ENCODE results near the gene SPHK1.

The SPHK1 gene

DNA sequence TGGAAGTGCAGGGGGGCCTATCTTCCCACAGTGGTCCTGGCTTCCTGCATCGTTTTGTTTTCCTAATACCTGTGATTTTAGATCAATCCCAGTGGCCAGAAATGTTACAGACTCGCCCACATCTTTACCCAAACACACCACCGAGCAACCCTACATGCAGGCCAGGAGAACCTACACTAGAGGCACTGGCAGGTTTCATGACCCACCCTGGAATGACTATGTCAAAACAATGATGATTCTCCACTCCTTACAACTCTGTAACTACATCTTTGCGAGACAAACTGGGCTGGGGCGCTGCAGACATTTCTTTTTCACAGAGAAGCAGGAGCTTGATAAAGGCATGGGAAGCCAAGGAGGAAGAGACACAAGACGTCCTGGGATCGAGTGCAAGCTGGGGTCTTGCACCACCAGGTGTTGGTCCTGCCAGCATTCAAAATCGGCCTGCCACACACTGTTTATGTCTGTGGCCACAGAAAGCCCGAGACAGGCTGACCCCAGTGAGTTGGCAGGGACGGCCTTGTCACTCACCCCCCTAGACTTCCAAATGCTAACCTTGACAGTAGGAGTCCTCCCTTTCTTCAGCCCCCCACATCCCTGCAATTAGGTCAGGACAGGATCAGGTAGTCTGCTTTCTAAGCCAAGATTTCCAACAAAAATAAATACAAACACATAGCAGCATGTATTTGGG lies 36.1 kb downstream of the SPHK1 start:
- H3K4me3 ChIP-seq (ENCODE audit: low read depth, low read length): no peak overlapping the region
- no peak overlapping the region for H4K12ac ChIP-seq (ENCODE audit: low read depth, low read length)
- no peak overlapping the region for H4K8ac ChIP-seq (ENCODE audit: low read depth, low read length)
- DNase-seq: no peak
- no peak overlapping the region for H2BK5ac ChIP-seq (ENCODE audit: low read depth, low read length, poor library complexity)
- no peak overlapping the region for H3K4me2 ChIP-seq (ENCODE audit: low read length)
- no peaks in the 10 kb centered on the region for H3K79me2 ChIP-seq (ENCODE audit: control insufficient read depth, insufficient read depth, low read length, poor library complexity)
- H2AFZ ChIP-seq (ENCODE audit: insufficient read depth, low read length, poor library complexity): no peak overlapping the region
- no peak overlapping the region for H2AK5ac ChIP-seq (ENCODE audit: low read length)
- H3K4ac ChIP-seq (ENCODE audit: low read depth, low read length): no peak overlapping the region
- H3K79me1 ChIP-seq (ENCODE audit: low read length): no peaks in the 10 kb centered on the region
- H2BK120ac ChIP-seq (ENCODE audit: insufficient read depth, low read length, poor library complexity): no peak overlapping the region
- H3K4me1 ChIP-seq (ENCODE audit: control insufficient read depth in 1 of 2, insufficient read depth in 2 of 2, low read length in 2 of 2): no peaks in the 10 kb centered on the region
- no peaks in the 10 kb centered on the region for H3K27me3 ChIP-seq (ENCODE audit: insufficient read depth, low read length)
- peaks cover 2% of the 10 kb centered on the region for H3K9me3 ChIP-seq (ENCODE audit: insufficient read depth, low read depth, low read length)
- no CpG with 5 or more reads among the region's 10 CpGs for WGBS (ENCODE audit: extremely low coverage, insufficient coverage, insufficient read length)
- H3K27ac ChIP-seq (ENCODE audit: low read depth, low read length): no peak overlapping the region
- H2BK12ac ChIP-seq (ENCODE audit: low read length): no peak overlapping the region
- H3K18ac ChIP-seq (ENCODE audit: low read length): no peak overlapping the region
- H3K9ac ChIP-seq (ENCODE audit: low read length): no peak overlapping the region
- no peak overlapping the region for H3K23ac ChIP-seq (ENCODE audit: low read length)
- no peak overlapping the region for H3K14ac ChIP-seq (ENCODE audit: low read length)
- H4K91ac ChIP-seq (ENCODE audit: low read depth, low read length): no peak overlapping the region
- H3K36me3 ChIP-seq (ENCODE audit: control insufficient read depth in 1 of 2, insufficient read depth in 2 of 2, low read length in 2 of 2): no peaks in the 10 kb centered on the region

GRCh38 chr17:76421044-76421407 lies 36.6 kb downstream of the SPHK1 start:
- Histone ChIP-seq H2AFZ (ENCODE audit: insufficient read depth, low read length, poor library complexity) (no peak overlapping the region), H4K91ac (ENCODE audit: low read depth, low read length) (no peak overlapping the region), H3K27ac (ENCODE audit: low read depth, low read length) (no peak overlapping the region), H3K36me3 (ENCODE audit: control insufficient read depth in 1 of 2, insufficient read depth in 2 of 2, low read length in 2 of 2) (no peaks in the 10 kb centered on the region), H3K4ac (ENCODE audit: low read depth, low read length) (no peak overlapping the region), H3K27me3 (ENCODE audit: insufficient read depth, low read length) (no peaks in the 10 kb centered on the region), H2BK12ac (ENCODE audit: low read length) (no peak overlapping the region), H3K4me1 (ENCODE audit: control insufficient read depth in 1 of 2, insufficient read depth in 2 of 2, low read length in 2 of 2) (no peaks in the 10 kb centered on the region), H4K8ac (ENCODE audit: low read depth, low read length) (no peak overlapping the region), H3K23ac (ENCODE audit: low read length) (no peak overlapping the region), H3K4me2 (ENCODE audit: low read length) (no peak overlapping the region), H3K9ac (ENCODE audit: low read length) (no peak overlapping the region), H3K79me1 (ENCODE audit: low read length) (no peaks in the 10 kb centered on the region), H2BK5ac (ENCODE audit: low read depth, low read length, poor library complexity) (no peak overlapping the region), H3K14ac (ENCODE audit: low read length) (no peak overlapping the region), H2BK120ac (ENCODE audit: insufficient read depth, low read length, poor library complexity) (no peak overlapping the region), H4K12ac (ENCODE audit: low read depth, low read length) (no peak overlapping the region), H3K4me3 (ENCODE audit: low read depth, low read length) (no peak overlapping the region), H3K9me3 (ENCODE audit: insufficient read depth, low read depth, low read length) (peaks cover 2% of the 10 kb centered on the region), H2AK5ac (ENCODE audit: low read length) (no peak overlapping the region), H3K18ac (ENCODE audit: low read length) (no peak overlapping the region), H3K79me2 (ENCODE audit: control insufficient read depth, insufficient read depth, low read length, poor library complexity) (no peaks in the 10 kb centered on the region)
- no peak for DNase-seq
- WGBS (ENCODE audit: extremely low coverage, insufficient coverage, insufficient read length): no CpG with 5 or more reads among the region's 7 CpGs

DNA sequence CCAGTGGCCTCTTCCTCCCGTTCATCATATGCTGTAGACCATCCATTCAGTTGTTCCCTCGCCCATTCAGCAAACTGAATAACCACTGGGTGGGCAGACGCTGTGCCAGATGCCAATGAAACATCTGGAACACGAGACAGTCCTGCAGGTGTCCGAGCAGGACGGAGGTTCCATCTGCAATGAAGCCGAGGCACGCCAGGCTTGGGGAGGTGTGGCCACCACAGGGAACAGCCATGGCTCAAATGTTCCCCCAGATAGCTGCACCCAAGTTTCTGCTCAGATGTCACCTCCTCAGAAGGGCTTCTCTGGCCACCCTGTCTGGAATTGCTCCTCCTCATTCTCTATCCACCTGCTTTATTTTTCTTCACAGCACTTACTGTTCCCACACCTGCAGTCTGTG lies 38.0 kb downstream of the SPHK1 start:
- Histone ChIP-seq H3K79me2 (ENCODE audit: control insufficient read depth, insufficient read depth, low read length, poor library complexity) (no peaks in the 10 kb centered on the region), H3K4me3 (ENCODE audit: low read depth, low read length) (no peak overlapping the region), H2BK5ac (ENCODE audit: low read depth, low read length, poor library complexity) (no peak overlapping the region), H4K91ac (ENCODE audit: low read depth, low read length) (no peak overlapping the region), H3K79me1 (ENCODE audit: low read length) (no peaks in the 10 kb centered on the region), H3K4me1 (ENCODE audit: control insufficient read depth in 1 of 2, insufficient read depth in 2 of 2, low read length in 2 of 2) (no peaks in the 10 kb centered on the region), H3K14ac (ENCODE audit: low read length) (no peak overlapping the region), H2BK120ac (ENCODE audit: insufficient read depth, low read length, poor library complexity) (no peak overlapping the region), H2BK12ac (ENCODE audit: low read length) (no peak overlapping the region), H3K23ac (ENCODE audit: low read length) (no peak overlapping the region), H2AFZ (ENCODE audit: insufficient read depth, low read length, poor library complexity) (no peak overlapping the region), H3K4me2 (ENCODE audit: low read length) (no peak overlapping the region), H4K8ac (ENCODE audit: low read depth, low read length) (no peak overlapping the region), H3K4ac (ENCODE audit: low read depth, low read length) (no peak overlapping the region), H3K18ac (ENCODE audit: low read length) (no peak overlapping the region), H4K12ac (ENCODE audit: low read depth, low read length) (no peak overlapping the region), H3K9me3 (ENCODE audit: insufficient read depth, low read depth, low read length) (peaks cover 2% of the 10 kb centered on the region), H3K27ac (ENCODE audit: low read depth, low read length) (no peak overlapping the region), H3K36me3 (ENCODE audit: control insufficient read depth in 1 of 2, insufficient read depth in 2 of 2, low read length in 2 of 2) (no peaks in the 10 kb centered on the region), H3K27me3 (ENCODE audit: insufficient read depth, low read length) (no peaks in the 10 kb centered on the region), H3K9ac (ENCODE audit: low read length) (no peak overlapping the region), H2AK5ac (ENCODE audit: low read length) (no peak overlapping the region)
- no CpG with 5 or more reads among the region's 8 CpGs for WGBS (ENCODE audit: extremely low coverage, insufficient coverage, insufficient read length)
- no peak for DNase-seq

DNA sequence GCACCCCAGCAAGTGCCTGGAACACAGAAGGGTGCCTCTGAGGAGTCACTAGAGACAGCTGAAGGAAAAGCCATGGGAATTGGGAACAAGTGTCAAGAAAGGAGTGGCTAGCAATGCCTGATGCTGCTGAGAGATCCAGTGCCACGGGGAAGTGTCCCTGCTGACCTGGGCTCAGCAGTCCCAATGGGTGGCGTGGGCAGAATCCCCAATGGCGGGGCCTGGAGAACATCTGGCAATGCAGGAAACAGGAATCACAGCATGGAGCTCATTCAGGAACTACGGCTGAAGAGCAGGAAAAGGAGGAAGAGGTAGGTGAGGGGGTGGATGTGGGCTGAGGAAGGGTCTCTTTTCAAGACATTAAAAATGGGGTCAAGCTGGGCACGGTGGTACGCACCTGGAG lies 38.5 kb downstream of the SPHK1 start:
- no peaks in the 10 kb centered on the region for H3K36me3 ChIP-seq (ENCODE audit: control insufficient read depth in 1 of 2, insufficient read depth in 2 of 2, low read length in 2 of 2)
- no peak overlapping the region for H4K91ac ChIP-seq (ENCODE audit: low read depth, low read length)
- H3K9me3 ChIP-seq (ENCODE audit: insufficient read depth, low read depth, low read length): peaks cover 2% of the 10 kb centered on the region
- no peak overlapping the region for H3K4me3 ChIP-seq (ENCODE audit: low read depth, low read length)
- no peak overlapping the region for H3K27ac ChIP-seq (ENCODE audit: low read depth, low read length)
- no peak overlapping the region for H2BK12ac ChIP-seq (ENCODE audit: low read length)
- H3K79me2 ChIP-seq (ENCODE audit: control insufficient read depth, insufficient read depth, low read length, poor library complexity): no peaks in the 10 kb centered on the region
- H4K8ac ChIP-seq (ENCODE audit: low read depth, low read length): no peak overlapping the region
- H3K4me1 ChIP-seq (ENCODE audit: control insufficient read depth in 1 of 2, insufficient read depth in 2 of 2, low read length in 2 of 2): no peaks in the 10 kb centered on the region
- H2BK120ac ChIP-seq (ENCODE audit: insufficient read depth, low read length, poor library complexity): no peak overlapping the region
- no peak overlapping the region for H3K4me2 ChIP-seq (ENCODE audit: low read length)
- no peaks in the 10 kb centered on the region for H3K27me3 ChIP-seq (ENCODE audit: insufficient read depth, low read length)
- H2BK5ac ChIP-seq (ENCODE audit: low read depth, low read length, poor library complexity): no peak overlapping the region
- no CpG with 5 or more reads among the region's 6 CpGs for WGBS (ENCODE audit: extremely low coverage, insufficient coverage, insufficient read length)
- H2AK5ac ChIP-seq (ENCODE audit: low read length): no peak overlapping the region
- H3K79me1 ChIP-seq (ENCODE audit: low read length): no peaks in the 10 kb centered on the region
- H2AFZ ChIP-seq (ENCODE audit: insufficient read depth, low read length, poor library complexity): no peak overlapping the region
- no peak overlapping the region for H4K12ac ChIP-seq (ENCODE audit: low read depth, low read length)
- no peak overlapping the region for H3K14ac ChIP-seq (ENCODE audit: low read length)
- H3K9ac ChIP-seq (ENCODE audit: low read length): no peak overlapping the region
- no peak for DNase-seq
- no peak overlapping the region for H3K23ac ChIP-seq (ENCODE audit: low read length)
- H3K18ac ChIP-seq (ENCODE audit: low read length): peak overlapping the region; percentile 52
- no peak overlapping the region for H3K4ac ChIP-seq (ENCODE audit: low read depth, low read length)

All from trophoblast cell (in vitro differentiated cells and primary cell).